ENCODE data around the gene VMO1. TPM values are rescaled to one million over a fixed set of nuclear protein-coding genes. Genes with fewer than 3 reads are reported as not detected.

Gene VMO1
- total and polyA plus RNA-seq, 2 donors (not counting 3 experiments of a cell fraction or from before 2014, with no cell fraction given), result 0.23 TPM; not detected in 1

DNA sequence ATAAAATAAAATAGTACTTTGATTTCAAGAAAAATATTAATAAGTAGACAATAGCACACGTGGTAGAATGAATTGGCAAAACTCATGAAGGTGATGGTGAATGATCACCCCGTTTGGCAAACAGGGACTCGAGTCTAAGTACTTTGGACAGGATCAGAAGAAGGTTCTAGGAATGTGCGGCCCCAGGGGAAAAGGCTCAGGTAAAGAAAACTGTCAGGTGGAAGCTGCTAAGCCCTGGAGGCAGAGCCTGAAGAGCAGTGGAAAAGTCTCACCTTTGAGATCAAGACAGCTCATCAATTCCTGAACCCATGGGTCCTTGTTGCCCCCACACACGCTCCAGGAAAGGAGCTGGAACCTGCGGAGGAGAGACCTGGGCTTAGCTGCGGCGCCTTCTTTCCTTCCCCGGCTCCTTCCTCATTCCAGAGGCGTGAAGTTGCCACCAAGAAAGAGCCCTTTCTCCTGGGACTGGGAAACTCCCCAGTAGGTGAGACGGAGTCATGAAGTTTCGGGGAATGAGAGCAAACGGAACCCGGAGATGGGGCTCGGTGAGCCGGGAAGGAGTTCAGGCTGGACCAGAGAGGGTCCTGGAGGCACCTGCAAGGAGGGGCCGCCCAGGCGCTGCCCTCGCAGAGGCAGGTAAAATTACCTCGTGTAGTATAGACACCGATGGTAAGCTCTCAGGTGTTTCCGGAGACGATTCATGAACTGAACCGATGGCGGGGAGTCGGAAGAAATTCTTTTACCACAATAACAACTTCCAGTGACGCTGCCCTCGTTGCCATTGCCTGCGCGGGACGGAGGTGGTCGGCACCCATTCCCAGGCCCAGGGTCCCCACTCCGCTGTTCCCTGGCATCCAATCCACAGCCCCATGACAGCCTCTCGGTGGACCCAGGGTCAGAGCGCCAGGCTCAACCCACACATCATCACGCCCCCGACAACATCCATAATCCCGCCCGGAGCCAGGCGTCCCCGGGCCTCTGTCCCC lies 47.7 kb downstream of the VMO1 start:
- H3K36me3 ChIP-seq (ENCODE audit: control insufficient read depth in 2 of 2, extremely low read depth in 1 of 2, insufficient read depth in 2 of 2, low read length in 2 of 2), result no peaks in the 10 kb centered on the region
- BruUV-seq (replicated peaks), result no TSS peak
- peaks cover 13% of the 10 kb centered on the region for H3K4me1 ChIP-seq (ENCODE audit: control insufficient read depth, extremely low read depth, insufficient read depth, low read length)
- H3K79me2 ChIP-seq (ENCODE audit: control insufficient read depth, insufficient read depth, low read length), result no peaks in the 10 kb centered on the region
- H3K27me3 ChIP-seq (ENCODE audit: control insufficient read depth in 2 of 2, insufficient read depth in 2 of 2, low read length in 2 of 2), result peaks cover 9 to 11% of the 10 kb centered on the region in 2 experiments
- no peak for FAIRE-seq
- TF ChIP-seq EZH2 (IDR thresholded peaks at IDR 0.05; ENCODE audit: borderline replicate concordance, low read depth, low read length, severe bottlenecking) (peak; percentile 57), POLR2A (IDR thresholded peaks at IDR 0.05; ENCODE audit: low read depth, low read length) (no peak), POLR2AphosphoS5 (IDR thresholded peaks at IDR 0.05; ENCODE audit: insufficient read depth, low read depth, low read length) (no peak)
- TF ChIP-seq, protein P1, sequence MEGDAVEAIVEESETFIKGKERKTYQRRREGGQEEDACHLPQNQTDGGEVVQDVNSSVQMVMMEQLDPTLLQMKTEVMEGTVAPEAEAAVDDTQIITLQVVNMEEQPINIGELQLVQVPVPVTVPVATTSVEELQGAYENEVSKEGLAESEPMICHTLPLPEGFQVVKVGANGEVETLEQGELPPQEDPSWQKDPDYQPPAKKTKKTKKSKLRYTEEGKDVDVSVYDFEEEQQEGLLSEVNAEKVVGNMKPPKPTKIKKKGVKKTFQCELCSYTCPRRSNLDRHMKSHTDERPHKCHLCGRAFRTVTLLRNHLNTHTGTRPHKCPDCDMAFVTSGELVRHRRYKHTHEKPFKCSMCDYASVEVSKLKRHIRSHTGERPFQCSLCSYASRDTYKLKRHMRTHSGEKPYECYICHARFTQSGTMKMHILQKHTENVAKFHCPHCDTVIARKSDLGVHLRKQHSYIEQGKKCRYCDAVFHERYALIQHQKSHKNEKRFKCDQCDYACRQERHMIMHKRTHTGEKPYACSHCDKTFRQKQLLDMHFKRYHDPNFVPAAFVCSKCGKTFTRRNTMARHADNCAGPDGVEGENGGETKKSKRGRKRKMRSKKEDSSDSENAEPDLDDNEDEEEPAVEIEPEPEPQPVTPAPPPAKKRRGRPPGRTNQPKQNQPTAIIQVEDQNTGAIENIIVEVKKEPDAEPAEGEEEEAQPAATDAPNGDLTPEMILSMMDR (IDR thresholded peaks at IDR 0.05; ENCODE audit: extremely low read depth in 1 of 2, insufficient read depth in 1 of 2, low read depth in 1 of 2, low read length in 2 of 2), result no peak
- H3K27ac ChIP-seq (ENCODE audit: insufficient read depth, low read depth, low read length), result no peak overlapping the region
- peak overlapping the region; percentile 66 for H3K4me2 ChIP-seq (ENCODE audit: insufficient read depth, low read length)
- no peaks in the 10 kb centered on the region for H4K20me1 ChIP-seq (replicated peaks; ENCODE audit: control insufficient read depth, extremely low read depth, insufficient read depth, low read length)
- peak overlapping the region; percentile 71 for H2AFZ ChIP-seq (ENCODE audit: low read depth, low read length)
- DNase-seq (ENCODE audit: low read depth, low spot score), result no peak
- H3K9me1 ChIP-seq (replicated peaks; ENCODE audit: control insufficient read depth, extremely low read depth, insufficient read depth, low read length), result no peaks in the 10 kb centered on the region
- ChIA-PET POLR2A (no interaction called here), CTCF (interaction anchor here (0.9 to 2.0 kb wide), 3 partner anchors 28 to 165 kb away, joined by 3 to 6 read pairs (median 4); partner anchors contain the start of genes ARRB2 and CHRNE)
- dilution Hi-C loops (cut with MboI; ENCODE audit: extremely low pct_ligation_motif_present, low sequenced_read_pairs), result no loop called here
- peak overlapping the region; percentile 31 to 53 (median 47) for H3K4me3 ChIP-seq (replicated peaks in 1 of 3; ENCODE audit: insufficient read depth in 1 of 3, low read depth in 1 of 3, low read length in 3 of 3)
- no peak overlapping the region for H3K9ac ChIP-seq (replicated peaks; ENCODE audit: extremely low read depth, insufficient read depth, low read length)
- no peaks in the 10 kb centered on the region for H3K9me3 ChIP-seq (replicated peaks; ENCODE audit: control insufficient read depth, insufficient read depth, low read length)
- intact Hi-C loops (cut with micrococcal nuclease), result loop anchor here (1.0 kb wide), 1 partner anchor 7 kb away; the partner anchor contains the start of gene MED11
